Forelimb muscle (tissue), 1 donor: ENCODE data around the gene TARDBP. TPM values are rescaled to one million over a fixed set of nuclear protein-coding genes. Genes with fewer than 3 reads are reported as not detected.
"Not testable (repeated sequence)": the region's sequence is repeated elsewhere in the genome, so short reads cannot be mapped to it uniquely, and the experiment has no call there.

Source experiments
- DNase-seq: peaks from one replicate; pipeline ENCODE4 v3.0.0-alpha.2; 2013; ENCODE audit warnings: low read depth
- polyA plus RNA-seq: library from polyadenylated mRNA; unstranded; fragments of 120-200 nt; gene quantifications from one replicate; pipeline ENCODE4 v1.2.1, GENCODE V29; 2013; ENCODE audit not compliant: insufficient read length

TARDBP gene
- polyA plus RNA-seq, 1 donor, result 187 TPM

GRCh38 chr1:10992864-10993263 is 19.6 kb upstream of the TARDBP start:
- no peak for DNase-seq

- DNase-seq, result no peak
Measured at GRCh38 chr1:10996100-10996499, 16.4 kb upstream of the TARDBP start.

- no peak for DNase-seq
Measured at GRCh38 chr1:11000526-11000925, 11.9 kb upstream of the TARDBP start.

GRCh38 chr1:11013160-11013531 is 692 bp downstream of the TARDBP start:
- no peak for DNase-seq

- DNase-seq, result not testable (repeated sequence)
Measured at GRCh38 chr1:11019358-11019757, 6.9 kb downstream of the TARDBP start.

GRCh38 chr1:11019971-11020370 is 7.5 kb downstream of the TARDBP start:
- no peak for DNase-seq

GRCh38 chr1:11023201-11023600 is 10.7 kb downstream of the TARDBP start:
- DNase-seq, result no peak

GRCh38 chr1:11024154-11024873 is 11.9 kb downstream of the TARDBP start:
- no peak for DNase-seq

- no peak for DNase-seq
Measured at GRCh38 chr1:11024874-11025203, 12.4 kb downstream of the TARDBP start.

GRCh38 chr1:11025618-11026017 is 13.2 kb downstream of the TARDBP start:
- no peak for DNase-seq

GRCh38 chr1:11026052-11026451 is 13.6 kb downstream of the TARDBP start:
- DNase-seq, result no peak

- no peak for DNase-seq
Measured at GRCh38 chr1:11026903-11027302, 14.4 kb downstream of the TARDBP start.

- DNase-seq, result no peak
Measured at GRCh38 chr1:11027316-11027715, 14.9 kb downstream of the TARDBP start.

GRCh38 chr1:11028018-11028417 is 15.6 kb downstream of the TARDBP start:
- DNase-seq, result no peak

- DNase-seq, result no peak
Measured at GRCh38 chr1:11030865-11031264, 18.4 kb downstream of the TARDBP start.

- DNase-seq, result no peak
Measured at GRCh38 chr1:11031624-11032262, 19.3 kb downstream of the TARDBP start.

GRCh38 chr1:11037019-11037739 is 24.7 kb downstream of the TARDBP start:
- not testable (repeated sequence) for DNase-seq

GRCh38 chr1:11037740-11038182 is 25.3 kb downstream of the TARDBP start:
- peak; percentile 72 for DNase-seq

GRCh38 chr1:11039351-11040104 is 27.1 kb downstream of the TARDBP start:
- DNase-seq, result no peak

- not testable (repeated sequence) for DNase-seq
Measured at GRCh38 chr1:11040105-11040429, 27.6 kb downstream of the TARDBP start.

- DNase-seq, result no peak
Measured at GRCh38 chr1:11041048-11041447, 28.6 kb downstream of the TARDBP start.

GRCh38 chr1:11042065-11042464 is 29.6 kb downstream of the TARDBP start:
- no peak for DNase-seq
